ENCODE results near the gene TIGD4. TPM values are rescaled to one million over a fixed set of nuclear protein-coding genes. Genes with fewer than 3 reads are reported as not detected.

TIGD4 gene
- not detected for total RNA-seq
- long read RNA-seq = 0 reads

DNA sequence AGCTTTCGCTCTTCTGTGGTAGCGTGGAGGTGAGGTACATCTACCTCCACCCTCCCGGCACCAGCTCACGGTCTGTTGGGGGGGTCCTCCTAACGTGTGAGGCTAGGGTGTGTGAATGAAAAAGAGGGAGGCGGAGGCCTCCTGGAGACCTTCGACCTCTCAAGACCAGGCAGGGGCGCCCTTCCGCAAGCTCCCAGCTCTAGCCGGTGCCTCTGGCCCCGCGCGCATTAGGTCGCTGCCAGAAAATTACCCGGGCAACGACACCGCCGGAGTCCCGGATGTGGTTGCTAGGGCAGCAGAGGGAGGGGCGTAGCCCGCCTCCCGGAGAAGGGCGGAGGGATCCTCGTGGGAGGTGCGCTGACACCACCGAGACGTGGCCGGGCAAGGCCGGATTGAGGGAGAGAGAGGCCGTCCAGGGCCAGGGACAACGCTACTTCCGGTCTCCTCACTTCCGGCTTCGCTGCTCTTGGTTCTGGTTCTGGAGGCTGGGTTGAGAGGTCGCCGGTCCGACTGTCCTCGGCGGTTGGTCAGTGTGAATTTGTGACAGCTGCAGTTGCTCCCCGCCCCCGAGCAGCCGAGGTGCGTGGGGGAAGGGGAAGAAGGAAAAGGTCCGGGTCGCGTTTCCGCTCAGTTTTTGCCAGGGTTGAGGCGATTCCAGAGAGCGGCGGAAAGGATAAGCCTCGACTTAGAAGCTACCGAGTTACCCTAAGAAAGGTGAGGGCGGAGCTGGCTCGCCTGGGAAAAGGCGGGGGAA is at the start of gene TIGD4, which contains the start of gene ARFIP1:
TIGD4 (minus strand) TSS at position 218 of the 754 bp plus-strand sequence. CDS start 8,726 bp downstream, outside the sequence.
ARFIP1 (plus strand) TSS at position 442 of the 754 bp plus-strand sequence. CDS start 49,680 bp downstream, outside the sequence.
- peak; percentile 99 for DNase-seq (ENCODE audit: low spot score)

DNA sequence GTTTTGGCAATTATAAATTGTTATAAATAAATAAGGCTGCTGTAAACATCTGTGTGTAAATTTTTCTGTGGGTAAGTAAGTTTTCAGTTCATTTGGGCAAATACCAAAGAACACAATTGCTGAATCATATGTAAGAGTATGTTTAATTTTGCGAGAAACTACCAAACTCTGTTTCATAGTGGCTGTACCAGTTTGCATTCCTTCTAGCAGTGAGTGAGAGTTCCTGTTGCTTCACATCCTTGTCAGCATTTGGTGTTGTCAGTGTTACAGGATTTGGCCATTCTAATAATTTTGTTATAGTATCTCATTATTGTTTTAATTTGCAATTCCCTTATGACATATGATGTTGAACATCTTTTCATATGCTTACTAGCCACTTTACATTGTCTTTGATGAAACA is 48.6 kb upstream of the TIGD4 start:
- no peak for DNase-seq (ENCODE audit: low spot score)

DNA sequence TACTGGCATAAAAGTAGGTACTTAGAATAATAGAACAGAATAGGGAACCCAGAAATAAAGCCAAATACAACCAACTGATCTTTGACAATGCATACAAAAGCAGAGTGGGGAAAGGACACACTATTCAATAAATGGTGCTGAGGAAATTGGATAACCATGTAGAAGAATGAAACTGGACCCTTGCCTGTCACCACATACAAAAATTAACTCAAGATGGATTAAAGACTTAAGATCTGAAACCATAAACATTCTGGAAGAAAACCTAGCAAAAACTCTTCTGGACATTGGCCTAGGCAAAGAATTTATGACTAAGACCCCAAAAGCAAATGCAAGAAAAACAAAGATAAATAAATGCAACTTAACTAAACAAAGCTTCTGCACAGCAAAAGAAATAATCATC is 45.8 kb upstream of the TIGD4 start:
- DNase-seq (ENCODE audit: low spot score) = no peak

DNA sequence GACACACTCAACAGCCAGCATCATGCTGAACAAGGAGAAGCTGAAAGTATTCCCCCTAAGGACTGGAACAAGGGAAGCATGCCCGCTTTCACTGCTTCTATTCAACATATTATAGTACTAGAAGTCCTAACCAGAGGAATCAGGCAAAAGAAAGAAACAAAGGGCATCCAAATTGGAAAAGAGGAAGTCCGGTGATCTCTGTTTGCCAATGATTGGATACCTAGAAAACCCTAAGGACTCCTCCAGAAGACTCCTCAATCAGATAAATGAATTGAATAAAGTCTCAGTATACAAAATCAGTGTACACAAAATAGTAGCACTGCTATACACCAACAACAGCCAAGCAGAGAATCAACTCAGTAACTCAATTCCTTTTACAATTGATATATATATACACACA is 45.0 kb upstream of the TIGD4 start:
- no peak for DNase-seq (ENCODE audit: low spot score)

DNA sequence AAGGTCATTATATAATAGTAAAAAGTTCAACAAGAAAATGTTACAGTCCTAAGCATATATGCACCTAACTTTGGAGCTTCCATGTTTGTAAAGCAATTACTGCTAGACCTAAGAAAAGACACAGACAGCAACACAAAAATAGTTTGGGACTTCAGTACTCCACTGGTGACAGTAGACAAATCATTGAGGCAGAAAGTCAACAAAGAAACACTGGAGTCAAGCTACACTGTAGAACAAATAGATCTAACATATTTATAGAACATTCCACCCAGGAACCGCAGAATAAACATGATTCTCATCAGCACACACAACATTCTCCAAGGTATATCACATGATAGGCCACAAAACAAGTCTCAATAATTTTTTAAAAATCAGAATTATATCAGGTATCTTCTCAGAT is 42.8 kb upstream of the TIGD4 start:
- no peak for DNase-seq (ENCODE audit: low spot score)

DNA sequence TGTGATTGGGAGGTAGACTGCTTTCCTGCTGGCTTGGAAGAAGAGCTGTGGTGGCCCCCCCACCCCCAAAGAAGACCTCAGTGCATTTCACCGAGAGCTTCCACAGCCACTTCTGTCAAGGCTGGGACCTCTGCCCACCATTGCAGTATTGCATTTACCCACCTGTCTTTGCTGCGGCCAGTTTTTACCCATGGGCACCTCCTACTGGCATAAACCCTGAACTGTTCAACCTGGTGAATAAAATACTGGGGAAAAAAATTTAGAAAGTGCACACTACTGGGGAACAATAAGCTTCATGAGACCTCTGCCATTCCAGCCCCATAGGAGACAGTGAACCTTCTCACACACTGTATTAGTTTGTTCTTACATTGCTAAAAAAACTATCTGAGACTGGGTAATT is 40.5 kb upstream of the TIGD4 start:
- DNase-seq (ENCODE audit: low spot score) = no peak

DNA sequence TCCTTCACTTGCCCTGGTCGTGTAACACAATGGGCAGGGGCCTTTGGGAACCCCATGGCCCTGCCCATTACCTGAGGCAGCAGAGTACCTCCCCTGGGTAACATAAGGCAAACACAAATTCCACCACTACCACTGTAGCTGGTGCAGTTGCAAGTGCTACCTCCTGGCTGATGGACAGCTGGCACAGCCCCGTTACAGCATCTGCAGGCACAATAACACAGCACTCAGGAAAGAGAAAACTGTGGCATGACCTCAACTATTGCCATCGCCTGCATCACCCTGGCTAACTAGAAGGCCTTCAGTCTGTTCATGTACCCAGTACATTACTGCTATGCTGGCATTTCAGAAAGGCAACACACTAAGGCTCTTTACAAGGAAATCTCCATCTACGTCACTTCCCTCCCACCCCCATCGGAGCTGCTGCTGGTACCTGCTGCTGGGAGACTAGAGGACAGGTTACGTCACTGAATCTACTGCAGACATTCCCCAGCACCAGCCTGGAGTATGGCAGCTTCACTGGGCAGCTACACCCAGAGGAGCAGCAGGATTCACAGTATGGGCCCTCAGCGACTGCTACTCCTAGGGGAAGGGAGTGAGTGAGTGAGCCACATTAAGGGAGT is 39.6 kb upstream of the TIGD4 start:
- DNase-seq (ENCODE audit: low spot score) = no peak

DNA sequence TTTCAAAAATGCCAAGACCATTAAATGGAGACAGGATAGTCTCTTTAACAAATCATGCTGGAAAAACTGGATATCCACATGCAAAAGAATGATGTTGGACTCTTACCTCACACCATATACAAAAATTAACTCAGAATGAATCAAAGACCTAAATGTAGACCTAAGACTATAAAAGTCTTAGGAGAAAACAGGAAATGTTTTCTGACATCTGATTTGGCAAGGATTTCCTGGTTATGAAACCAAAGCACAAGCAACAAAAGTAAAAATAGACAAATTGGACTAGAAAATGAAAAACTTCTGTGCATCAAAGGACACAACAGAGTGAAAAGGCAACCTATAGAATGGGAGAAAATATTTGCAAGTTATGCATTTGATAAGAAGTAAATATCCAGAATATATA is 37.8 kb upstream of the TIGD4 start:
- no peak for DNase-seq (ENCODE audit: low spot score)

DNA sequence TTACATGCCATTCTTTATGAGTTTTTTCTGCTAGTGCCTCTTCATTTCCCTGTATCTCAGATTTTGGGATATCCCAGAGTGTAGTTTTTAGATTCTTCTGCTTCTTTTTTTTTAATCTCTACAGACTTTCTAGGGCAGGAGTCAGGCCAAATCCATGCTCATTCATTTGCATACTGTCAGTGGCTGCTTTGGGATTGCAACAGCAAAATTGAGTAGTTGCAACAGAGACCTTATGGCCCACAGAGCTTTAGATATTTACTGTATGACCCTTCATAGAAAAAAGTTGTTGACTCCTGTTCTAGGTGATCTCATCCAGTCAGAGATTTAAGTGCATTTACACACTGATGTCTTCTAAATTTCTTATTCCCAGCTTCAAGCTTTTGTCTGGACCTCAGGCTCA is 35.5 kb upstream of the TIGD4 start:
- no peak for DNase-seq (ENCODE audit: low spot score)

DNA sequence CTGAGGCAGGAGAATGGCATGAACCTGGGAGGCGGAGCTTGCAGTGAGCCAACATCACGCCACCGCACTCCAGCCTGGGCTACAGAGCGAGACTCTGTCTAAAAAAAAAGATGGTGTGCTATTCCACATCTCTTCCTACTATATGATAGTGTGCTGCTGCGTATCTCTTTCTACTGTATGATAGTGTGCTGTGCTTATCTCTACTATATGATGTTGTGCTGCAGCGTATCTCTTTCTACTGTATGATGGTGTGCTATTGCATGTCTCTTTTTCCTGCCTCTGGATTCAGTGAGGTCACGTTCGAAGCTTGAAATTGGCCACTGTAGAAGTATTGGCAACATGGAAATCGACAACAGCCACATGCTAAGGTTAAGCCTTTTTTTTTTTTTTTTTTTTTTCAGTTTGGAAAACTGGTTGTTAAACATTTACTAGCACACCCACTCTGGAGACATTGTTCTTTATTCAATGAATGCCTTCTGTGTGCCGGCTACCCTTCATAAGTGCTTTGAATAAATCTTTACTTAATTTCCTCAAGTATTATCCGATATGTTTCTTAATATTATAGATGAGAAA is 31.3 kb upstream of the TIGD4 start:
- DNase-seq (ENCODE audit: low spot score) = no peak

DNA sequence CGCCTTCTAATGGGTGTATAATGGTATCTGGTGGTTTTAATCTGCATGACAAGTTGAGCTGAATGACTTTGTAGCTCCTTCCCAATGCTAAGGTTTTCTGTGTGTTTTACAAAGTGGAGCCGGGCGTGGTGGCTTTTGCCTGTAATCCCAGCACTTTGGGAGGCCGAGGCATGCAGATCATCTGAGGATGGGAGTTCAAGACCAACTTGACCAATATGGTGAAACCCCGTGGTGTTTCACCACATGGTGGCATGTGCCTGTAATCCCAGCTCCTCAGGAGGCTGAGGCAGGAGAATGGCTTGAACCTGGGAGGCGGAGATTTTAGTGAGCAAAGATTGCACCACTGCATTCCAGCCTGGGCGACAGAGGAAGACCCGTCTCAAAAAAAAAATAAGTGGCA is 29.1 kb upstream of the TIGD4 start:
- DNase-seq (ENCODE audit: low spot score) = no peak

DNA sequence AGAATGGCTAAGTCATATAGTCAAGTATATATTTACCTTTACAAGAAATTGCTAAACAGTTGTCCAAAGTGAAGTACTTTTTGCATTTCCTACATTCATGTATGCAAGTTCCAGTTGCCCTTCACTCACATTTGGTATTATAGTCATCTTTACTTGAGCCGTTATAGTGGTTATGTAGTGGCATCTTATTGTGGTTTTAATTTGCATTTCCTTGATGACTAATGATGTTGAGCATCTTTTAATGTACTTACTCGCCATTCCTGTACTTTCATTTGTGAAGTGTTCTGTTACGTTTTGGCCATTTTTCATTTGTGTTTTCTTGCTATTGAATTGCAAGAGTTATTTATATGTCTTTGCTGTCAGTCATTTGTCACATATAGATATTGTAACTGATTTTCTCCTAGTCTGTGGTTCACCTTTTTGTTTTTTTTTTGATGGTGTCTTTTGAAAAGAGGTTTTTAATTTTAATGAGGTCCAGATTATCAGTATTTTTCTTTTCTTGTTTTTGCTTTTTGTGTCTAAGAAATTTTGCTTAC is 27.8 kb upstream of the TIGD4 start:
- DNase-seq (ENCODE audit: low spot score) = no peak

DNA sequence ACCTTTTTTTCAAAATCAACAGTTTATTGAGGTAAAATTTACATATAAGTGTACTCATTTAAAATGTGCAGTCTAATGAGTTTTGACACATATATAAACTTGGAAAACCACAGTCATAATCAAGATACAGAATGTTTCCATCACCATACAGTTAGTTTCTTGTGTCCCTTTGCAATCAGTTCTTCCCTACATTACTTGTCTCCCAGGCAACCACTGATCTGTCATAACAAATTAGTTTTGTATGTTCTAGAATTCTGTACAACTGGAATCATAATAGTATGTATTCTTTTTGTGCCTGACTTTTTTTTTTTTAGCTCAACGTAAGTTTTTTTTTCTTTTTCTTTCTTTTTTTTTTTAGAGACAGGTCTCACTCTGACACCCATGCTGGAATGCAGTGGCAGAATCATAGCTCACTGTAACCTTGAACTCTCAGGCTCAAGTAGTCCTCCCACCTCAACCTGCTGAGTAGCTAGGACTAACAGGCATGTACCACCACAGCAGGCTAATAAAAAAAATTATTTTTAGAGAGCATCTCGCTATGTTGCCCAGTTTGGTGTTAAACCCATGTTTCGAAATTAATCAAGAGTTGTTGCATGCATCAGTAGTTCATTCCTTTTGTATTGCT is 27.1 kb upstream of the TIGD4 start:
- no peak for DNase-seq (ENCODE audit: low spot score)

DNA sequence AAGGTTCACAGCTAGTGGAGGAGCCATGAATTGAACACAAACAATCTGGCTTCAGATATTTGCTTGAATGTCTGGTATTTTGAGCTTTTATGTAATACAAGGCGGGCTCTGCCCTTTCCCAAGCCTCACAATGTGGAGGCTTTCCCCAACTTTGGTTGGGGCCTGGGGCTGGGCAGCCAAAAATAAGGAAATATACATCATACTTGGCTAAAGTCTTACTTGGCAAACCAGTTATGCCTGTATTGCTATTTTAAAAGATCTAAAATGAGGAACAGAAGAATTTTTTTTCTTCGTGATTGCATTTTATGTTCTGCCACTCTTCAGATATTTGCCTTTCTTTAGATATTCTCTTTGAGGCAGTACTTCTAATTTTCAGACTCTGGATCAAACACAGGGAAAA is 26.3 kb upstream of the TIGD4 start:
- DNase-seq (ENCODE audit: low spot score) = no peak

DNA sequence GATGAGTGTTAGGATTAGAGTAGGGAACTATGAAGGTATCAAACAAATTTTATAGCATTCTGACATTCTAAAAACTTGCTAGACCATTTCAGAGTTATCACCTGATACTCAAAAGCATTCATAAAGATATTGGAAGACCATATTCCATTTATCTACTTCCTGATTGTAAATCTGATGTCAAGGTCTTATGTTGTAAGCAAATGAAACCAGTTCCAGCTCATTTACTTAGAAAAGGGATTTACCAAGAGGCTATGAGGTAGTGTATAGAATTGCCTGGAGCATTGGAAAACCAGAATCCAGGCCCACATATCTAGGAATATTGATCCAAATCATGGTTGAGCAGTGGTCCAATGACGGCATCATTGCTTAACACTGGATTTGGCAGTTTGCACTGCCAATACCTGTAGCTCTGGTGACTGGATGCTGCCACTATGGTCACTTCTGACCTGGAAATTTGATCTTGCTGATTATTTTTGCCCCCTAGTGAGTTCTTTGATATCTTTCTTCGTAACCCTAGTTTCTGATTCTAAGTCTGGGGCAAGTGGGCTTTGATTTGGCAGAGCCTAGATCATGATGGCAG is 25.6 kb upstream of the TIGD4 start:
- DNase-seq (ENCODE audit: low spot score) = no peak

DNA sequence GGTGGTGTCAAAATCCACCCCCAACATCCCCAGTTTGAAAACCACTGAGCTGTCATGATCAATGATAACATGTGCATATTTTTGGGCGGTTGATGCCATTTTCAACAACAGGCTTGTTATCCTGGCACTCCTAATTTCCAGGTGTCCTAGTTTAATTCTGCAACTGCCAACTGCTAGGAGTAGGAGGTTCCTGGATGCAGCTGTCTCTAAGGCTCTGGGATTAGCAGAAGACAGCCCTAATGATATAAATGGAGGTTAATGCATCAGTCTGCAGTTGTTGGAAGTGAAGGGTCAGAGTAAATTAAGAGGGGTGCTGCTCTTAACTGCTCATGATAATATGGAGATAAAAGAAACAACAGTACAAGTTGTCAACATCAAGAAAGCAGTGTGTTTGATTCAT is 24.0 kb upstream of the TIGD4 start:
- DNase-seq (ENCODE audit: low spot score) = no peak

DNA sequence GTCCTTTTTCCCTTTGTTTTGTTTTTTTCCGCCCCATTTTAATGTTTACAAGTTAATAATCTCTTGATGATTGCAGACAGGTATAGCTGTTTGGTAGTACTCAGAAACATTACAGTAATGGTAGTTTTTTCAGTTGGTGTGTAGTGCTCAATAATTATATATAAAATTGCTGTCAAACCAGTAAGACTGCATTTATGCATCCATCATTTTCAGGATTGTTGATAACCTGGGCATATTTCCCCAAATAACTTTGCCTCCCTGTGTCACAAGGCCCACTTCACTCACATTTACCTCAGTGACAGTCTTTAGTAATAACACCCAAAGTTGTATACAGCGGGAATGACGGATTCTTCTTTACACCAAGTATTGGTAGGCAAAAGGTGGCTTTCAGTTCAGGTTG is 16.4 kb upstream of the TIGD4 start:
- DNase-seq (ENCODE audit: low spot score) = no peak

DNA sequence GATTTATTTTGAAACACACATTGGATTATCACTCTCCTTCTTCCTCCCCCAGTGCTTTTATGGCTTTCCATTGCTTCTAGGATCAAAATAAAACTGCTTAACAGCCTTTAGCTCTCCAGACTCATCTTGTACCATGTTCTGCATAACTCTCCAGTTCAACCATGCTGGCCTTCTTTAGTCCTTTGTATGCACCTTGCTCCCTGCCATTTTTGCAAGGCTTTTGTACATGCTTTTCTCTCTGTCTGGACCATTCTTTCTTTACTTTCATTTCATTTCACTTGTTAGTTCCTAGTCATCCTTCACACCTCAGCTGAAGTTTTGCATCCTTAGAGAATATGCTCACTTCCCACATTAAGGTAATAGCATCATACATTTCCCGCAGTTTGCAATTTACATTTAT is 7.1 kb upstream of the TIGD4 start:
- DNase-seq (ENCODE audit: low spot score) = no peak

DNA sequence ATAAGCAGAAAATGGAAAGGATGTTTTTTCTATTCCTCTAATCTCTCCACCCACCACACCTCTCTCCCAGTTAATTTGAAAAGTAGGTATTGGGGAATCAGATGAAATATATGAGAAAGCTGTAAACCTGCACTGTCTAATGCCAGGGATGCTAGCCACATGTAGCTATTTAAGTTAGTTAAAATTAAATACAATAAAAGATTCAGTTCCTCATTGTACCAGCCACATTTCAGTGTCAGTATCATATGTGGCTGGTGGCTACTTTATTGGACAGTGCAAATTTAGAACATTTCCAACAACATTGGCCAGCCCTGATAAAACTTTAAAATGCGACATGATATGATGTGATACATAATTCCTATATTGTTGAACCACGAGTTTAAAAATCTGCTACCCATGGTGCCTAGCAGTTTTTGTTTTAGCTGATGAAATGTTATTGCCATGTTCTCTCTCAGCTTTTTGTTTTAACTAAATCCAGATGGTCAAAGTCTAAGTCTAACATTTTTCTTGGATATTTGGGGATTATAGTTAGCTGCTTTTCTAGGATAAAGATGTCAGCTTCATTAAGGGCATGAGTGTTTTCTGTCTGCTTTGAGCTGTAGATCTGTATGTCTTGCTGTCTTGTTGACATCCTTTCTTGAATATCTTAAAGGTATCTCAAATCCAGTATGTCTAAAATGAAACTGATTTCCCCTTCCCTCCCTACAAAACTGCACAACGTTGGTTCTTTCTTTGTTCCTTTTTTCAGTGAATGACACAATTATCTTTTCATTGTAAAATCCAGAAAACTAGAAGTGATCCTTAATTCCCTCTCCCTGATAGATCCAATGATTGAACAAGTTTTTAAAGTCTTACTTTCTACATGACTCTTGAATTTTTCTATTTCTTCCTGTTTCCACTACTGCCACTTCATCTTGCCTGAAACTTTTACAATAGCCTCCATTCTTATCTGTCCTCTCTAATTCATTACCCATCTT is 6.4 kb upstream of the TIGD4 start:
- DNase-seq (ENCODE audit: low spot score) = no peak

Data from mesenteric fat pad (tissue), 1 donor.